Ramos (cell line): ENCODE measurements around the gene VSIR.

Experiments
- in situ Hi-C: fragments of 300-500 bp; cut with MboI; formaldehyde crosslinking; loops from one replicate; pipeline ENCODE4 v1.14.3; 2022; ENCODE audit warnings: low sequenced_read_pairs; ENCODE audit not compliant: unreplicated experiment

VSIR gene

DNA sequence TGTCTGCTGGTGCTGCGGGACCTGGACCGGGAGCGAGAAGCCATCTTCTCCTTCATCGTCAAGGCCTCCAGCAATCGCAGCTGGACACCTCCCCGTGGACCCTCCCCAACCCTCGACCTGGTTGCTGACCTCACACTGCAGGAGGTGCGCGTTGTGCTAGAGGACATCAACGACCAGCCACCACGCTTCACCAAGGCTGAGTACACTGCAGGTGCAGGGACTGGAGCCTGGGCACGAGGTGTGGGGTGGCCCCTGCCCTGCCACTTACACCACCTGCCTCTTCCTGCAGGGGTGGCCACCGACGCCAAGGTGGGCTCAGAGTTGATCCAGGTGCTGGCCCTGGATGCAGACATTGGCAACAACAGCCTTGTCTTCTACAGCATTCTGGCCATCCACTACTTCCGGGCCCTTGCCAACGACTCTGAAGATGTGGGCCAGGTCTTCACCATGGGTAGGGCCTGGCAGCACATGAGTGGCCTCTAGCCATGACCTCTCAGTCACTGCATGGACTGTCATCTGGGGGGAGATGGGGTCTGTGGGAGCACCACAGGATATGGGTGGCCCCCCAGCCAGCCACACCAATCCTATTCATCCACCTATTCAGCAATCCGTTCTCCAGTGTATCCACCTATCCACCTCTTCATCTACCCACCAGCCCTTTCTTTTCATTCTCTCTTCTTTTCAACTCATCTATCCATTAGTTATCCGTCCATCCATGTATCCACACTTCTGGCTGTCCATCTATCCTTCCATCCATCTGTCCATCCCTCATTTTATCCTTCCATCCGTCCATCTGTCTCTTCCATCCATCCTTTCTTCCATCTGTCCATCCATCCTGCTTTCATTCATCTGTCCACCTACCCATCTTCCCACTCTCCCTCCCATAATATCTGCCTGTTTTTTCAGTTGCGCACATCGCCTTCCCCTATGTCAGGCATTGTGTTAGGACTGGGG, 34.5 kb upstream of the VSIR start:
- in situ Hi-C loops: no loop called here

DNA sequence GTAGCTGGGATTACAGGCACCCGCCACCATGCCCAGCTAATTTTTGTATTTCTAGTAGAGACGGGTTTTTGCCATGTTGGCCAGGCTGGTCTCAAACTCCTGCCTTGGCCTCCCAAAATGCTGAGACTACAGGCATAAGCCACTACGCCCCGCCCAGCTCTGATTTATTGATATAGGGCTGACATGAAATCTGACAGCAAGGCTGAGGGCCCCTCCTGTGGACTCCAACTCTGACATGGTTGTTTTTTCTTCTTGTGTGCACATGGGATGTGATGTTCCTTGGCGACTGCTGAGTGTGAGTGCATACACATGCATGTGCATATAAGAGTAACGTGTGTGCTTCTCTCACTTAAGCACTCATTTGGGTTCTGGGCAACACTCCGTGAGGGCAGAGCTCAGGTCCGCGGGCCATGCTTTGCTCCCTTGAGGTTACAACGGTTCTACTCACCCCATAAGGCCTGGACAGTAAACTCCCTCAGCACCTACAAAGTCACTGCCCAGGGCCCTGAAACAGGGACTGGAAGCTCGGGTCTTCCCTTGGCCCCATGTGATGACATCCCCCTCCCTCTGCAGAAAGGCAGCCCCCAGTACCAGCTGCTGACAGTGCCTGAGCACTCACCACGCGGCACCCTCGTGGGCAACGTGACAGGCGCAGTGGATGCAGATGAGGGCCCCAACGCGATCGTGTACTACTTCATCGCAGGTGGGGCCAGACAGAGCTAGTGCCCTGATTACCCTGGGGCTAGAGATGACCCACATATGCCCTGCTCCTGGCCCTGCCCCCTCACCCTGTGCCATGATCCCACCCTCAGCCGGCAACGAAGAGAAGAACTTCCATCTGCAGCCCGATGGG, 33.6 kb upstream of the VSIR start:
- in situ Hi-C loops: no loop called here

DNA sequence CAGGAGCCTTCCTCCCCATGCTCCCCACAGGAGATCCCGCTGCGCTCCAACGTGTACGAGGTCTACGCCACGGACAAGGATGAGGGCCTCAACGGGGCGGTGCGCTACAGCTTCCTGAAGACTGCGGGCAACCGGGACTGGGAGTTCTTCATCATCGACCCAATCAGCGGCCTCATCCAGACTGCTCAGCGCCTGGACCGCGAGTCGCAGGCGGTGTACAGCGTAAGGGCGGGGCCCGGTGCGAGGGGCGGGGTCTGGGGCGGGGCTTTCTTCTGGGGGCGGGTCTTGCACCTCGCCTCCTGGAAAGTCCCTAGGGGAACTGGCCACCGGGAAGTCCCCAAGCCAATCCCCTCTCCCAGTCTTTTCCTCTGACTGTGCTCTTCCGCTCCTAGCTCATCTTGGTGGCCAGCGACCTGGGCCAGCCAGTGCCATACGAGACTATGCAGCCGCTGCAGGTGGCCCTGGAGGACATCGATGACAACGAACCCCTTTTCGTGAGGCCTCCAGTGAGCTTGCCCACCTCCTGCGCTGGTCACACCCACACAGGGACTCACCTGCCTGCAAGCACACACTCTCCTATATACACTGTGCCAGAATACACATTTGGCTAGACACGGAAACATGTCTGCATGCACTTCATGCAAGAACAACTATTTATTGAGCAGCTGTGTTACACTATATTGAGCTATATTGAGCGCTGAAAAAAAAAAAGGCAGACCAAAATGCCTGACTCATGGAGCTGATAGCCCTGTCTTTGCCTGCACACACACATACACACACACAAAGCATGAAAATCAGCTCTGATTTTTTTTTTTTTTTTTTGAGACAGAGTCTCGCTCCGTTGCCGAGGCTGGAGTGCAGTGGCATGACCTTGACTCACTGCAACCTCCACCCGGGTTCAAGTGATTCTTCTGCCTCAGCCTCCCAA, 32.7 kb upstream of the VSIR start:
- in situ Hi-C loops: no loop called here

DNA sequence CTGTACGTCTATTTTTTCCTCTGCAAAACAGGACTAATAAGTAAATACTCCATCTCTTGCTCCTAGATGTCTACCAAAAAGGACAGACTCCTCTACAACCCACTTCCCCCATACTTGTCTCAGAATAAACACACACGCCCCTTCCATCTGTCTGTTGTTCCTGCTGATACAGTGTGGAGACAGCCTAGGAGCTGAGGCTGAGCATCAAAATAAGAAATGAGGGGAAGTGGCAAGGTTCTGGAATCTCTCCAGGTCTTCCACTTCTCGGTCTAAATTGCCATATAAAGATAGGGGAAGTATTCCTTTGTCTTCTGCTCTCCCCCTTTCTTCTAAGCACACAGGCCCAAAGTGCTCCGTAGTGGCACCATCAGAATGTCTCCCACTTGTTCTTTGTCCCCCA, 30.8 kb upstream of the VSIR start:
- in situ Hi-C loops: no loop called here

DNA sequence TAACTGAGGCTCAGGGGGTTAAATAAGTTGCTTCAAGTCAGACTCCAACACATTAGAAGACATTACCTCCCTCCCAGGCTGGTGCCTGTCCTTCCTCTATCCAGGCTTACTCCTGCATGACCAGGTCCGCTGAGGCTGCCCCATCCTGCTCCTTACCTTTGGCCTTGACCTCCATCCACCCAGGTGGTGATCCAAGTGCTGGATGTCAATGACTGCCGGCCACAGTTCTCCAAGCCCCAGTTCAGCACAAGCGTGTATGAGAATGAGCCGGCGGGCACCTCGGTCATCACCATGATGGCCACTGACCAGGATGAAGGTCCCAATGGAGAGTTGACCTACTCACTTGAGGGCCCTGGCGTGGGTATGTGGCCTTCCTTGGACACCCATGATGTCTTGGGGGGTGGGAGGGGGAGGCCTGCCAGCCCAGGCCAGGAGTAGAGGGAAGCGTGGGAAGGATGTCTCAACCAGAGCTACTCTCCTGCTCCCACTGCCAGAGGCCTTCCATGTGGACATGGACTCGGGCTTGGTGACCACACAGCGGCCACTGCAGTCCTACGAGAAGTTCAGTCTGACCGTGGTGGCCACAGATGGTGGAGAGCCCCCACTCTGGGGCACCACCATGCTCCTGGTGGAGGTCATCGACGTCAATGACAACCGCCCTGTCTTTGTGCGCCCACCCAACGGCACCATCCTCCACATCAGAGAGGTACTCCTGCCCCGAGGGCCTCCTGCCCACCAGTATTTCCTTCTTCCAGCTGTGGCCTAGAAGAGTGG, 29.6 kb upstream of the VSIR start:
- in situ Hi-C loops: no loop called here

DNA sequence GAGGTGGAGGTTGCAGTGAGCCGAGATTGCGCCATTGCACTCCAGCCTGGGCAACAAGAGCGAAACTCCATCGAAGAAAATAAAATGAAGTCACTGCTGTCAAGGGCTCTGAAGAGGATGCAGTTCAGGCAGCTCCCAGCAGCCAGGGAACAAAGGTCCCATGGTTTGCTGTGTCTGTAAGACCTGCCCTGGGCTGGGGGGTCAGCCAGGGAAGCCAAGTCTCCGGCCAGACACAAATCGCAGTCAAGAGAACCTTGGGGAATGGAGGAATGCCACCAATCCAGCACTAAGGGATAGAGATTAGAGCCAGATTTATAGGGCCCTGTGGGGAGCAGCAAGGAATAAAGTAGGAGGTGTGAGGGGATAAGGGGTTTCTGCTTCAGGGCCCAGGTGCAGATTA, 28.9 kb upstream of the VSIR start:
- in situ Hi-C loops: no loop called here

DNA sequence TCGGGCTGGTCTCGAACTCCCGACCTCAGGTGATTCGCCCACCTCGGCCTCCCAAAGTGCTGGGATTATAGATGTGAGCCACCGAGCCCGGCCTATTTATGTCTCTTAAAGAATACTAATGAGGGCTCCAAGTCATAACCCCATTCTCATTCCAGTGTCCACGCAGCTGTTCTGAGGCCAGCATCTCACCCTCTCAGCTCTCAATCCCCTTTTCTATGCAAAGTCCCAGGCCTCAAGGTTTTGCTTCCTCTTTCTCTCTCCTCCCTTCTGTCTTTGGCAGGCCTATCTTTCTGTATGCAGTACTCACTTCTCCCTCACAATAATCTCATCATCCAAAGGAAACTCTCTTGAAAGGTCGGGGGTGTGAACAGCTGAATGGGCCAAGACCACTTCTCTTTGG, 28.0 kb upstream of the VSIR start:
- in situ Hi-C loops: no loop called here

DNA sequence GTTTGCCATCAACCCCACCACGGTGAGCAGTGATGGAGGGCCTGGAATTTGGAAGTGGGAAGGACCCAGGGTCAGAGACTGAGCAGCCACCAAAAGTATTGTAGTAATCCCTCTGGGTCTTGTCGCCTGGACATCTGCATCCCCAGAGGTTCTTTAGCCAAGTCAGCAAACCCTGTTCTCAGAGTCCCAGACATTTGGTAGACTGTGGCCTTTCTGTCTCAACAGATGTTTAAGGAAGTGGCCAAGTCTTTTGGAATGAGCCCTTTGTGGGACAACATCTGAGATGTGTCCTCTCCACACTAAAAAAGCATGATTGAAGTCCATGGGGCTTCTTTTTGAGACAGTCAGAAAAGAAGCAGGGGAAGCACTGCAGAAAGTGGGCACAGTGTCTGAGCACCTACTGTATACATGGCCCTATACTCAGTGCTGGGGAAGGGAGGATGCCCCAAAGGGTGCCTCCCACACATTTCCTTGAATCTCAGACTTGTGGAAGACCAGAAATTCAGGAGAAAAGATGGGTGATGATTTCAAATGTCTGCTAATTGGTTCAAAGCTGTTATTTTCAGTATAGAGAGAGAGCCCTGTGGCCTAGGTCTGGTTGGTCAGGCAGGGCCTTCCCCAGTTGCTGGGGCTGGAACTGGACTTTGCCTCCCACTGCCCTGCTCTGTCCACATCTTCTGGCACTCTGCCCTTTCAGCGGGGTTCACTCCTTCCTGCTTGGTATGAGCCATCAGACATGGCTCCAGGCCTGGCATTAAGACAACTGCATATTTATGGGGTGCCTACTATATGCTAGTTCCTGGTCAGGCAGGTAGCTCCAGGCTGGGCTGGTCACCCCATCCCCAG, 26.5 kb upstream of the VSIR start:
- in situ Hi-C loops: no loop called here

DNA sequence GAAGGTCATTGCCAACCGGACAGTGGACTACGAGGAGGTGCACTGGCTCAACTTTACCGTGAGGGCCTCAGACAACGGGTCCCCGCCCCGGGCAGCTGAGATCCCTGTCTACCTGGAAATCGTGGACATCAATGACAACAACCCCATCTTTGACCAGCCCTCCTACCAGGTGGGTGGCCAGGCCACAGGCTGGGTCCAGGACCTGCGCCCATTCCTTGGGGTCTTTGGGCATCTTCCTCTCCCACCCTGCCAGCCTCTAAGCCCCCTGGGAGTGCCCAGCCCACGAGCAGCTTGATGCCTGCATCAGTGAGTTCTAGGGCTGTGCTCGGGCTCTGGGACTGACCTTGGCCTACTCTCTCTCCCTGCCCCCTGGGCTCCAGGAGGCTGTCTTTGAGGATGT, 25.8 kb upstream of the VSIR start:
- in situ Hi-C loops: no loop called here

DNA sequence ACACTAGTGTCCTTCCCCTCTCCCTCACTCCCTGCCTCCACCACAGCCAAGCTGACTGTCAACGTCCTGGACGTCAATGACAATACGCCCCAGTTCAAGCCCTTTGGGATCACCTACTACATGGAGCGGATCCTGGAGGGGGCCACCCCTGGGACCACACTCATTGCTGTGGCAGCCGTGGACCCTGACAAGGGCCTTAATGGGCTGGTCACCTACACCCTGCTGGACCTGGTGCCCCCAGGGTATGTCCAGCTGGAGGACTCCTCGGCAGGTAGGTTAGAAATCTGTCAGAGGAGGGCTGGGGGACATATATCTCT, 24.9 kb upstream of the VSIR start:
- in situ Hi-C loops: no loop called here

DNA sequence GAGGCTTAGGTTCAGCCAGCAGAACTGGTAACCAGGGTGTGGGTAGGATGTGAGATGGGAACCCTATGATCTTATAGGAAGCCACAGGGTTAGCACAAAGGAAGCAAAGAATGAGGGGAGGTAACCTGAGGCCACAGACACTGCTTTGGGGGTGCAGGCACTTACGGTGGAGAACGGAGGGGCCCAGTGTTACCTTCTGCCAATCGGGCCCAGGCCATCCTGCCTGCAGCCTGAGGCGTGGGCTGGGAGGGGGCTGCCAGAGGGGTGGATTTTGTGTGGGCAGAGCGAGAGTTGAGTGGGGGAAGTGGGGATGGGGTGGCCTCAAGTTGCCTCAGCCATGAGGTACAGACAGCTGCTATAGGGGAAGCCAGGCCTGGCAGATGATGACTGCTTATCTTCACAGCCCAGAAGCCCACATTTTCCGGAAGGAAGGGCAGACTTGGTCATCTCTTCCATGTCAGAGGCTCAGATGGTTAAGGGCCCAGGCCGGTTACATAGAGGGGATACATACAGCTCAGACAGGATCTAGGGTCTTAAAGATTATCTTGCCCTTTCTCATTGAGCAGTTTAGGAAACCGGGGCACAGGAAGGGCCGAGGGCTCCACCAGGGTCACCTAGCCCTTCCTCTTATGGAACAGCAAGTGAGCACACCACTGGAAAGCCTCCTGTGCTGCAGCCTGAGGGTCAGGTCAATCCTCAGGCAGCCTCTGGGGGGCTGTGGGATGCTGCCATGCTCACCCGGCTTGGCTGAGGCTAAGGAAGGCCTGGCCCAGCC, 24.4 kb upstream of the VSIR start:
- in situ Hi-C loops: no loop called here

DNA sequence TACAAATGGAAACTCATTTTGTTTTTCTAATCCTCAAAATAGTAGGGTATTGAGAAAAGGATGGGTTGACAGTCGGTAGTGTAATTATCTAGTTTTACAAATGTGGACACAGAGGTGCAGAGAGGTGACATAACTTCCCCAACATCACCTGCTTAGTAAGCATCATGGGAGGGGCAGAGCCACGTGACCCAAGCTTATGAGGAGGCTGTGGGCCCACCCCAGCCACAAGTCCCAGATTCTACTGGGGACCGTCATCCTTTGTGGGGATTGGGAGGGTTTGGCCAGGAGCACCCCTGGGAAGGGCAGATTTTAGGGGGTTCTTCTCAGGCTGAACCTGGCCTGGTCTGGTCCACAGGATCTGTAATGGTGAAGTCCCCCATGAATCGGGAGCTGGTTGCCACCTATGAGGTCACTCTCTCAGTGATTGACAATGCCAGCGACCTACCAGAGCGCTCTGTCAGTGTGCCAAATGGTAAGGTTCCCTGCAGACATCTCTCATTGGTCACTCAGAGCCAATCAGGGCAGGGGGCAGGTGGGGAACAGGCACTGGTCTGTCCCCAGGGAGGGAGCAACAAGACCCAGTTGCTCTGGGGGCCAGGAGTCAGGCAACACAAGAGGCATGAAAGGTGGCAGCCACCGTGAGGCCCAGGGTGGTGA, 23.6 kb upstream of the VSIR start:
- in situ Hi-C loops: no loop called here

DNA sequence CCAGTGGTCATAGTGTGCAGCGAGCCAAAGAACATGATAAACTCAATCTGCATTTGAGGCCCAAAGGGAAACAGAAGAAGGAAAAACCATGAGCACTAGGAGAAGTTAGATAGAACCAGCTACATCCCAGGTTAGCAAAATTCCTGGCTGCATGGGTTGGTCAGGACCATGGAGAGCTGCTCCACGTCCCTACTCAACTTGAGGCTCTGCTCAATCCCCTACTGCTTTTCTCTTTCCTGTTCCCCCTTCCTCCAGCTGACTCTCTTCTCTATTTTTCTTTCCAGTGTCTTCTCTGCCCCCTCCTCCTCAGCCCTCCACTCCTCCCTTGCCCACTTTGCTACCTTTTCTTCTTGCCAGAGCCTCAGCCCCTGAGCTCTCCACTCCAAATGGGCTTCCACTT, 21.9 kb upstream of the VSIR start:
- in situ Hi-C loops: no loop called here

DNA sequence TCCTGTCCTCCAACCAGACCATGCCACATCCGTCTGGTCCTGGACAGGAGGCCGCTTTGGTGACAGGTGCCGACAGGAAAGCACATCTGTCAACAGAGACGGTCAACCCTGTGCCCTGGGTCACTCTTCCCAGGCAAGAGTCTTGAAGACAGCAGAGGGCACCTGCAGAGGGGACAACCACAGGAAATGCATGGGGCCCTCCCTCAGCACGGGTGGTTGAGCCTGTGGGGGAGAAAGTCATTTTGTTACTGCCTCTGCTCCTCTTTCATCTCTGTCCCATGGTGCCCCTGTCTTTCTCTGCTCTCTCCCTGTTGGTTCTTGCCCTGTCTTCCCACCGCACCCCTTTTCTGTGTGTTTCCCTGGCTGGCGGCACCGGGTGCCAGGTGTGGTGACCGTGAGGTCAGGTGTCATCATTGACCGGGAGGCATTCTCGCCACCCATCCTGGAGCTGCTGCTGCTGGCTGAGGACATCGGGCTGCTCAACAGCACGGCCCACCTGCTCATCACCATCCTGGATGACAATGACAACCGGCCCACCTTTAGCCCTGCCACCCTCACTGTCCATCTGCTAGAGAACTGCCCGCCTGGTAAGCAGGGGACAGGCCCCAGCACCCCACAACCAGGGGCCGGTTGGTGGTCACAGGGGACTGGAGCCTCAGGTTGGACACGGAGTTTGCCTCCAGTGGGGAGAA, 17.6 kb upstream of the VSIR start:
- in situ Hi-C loops: no loop called here

DNA sequence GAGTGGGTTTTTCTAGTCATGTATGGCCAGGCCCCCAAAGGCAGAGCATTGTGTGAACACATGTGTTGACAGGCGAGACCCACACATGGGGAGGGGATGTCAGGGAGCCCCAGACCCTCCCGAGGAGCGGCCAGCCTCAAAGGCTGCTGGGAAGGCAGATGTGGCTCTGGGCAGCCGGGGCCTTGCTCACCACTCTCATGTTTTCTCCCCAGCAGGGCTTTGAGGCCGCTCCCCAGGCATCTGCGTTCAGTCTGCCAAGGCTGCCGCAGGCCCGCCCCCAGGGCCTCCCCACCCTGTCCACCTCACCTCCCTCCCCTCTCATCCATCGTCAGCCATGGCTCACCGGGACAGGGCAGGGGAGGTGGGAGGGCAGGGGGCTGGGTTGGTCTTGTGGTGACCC, 16.6 kb upstream of the VSIR start:
- in situ Hi-C loops: no loop called here

DNA sequence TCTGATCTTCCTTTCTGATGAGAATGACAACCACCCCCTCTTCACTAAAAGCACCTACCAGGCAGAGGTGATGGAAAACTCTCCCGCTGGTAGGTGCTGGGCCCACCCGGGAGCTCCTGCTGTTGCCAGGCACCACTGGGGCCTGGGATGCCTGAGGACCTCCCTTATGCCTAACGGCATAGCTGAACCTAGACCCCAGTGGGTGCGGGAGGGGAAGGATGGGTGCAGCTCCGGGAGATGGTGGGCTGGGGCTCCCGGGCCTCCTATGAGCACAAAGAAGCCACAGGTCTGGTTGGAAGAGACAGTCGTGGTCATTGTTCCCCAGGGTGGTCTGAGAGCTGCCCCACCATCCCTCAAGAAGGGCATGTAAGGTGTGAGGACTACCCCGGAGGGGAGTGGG, 15.6 kb upstream of the VSIR start:
- in situ Hi-C loops: no loop called here

DNA sequence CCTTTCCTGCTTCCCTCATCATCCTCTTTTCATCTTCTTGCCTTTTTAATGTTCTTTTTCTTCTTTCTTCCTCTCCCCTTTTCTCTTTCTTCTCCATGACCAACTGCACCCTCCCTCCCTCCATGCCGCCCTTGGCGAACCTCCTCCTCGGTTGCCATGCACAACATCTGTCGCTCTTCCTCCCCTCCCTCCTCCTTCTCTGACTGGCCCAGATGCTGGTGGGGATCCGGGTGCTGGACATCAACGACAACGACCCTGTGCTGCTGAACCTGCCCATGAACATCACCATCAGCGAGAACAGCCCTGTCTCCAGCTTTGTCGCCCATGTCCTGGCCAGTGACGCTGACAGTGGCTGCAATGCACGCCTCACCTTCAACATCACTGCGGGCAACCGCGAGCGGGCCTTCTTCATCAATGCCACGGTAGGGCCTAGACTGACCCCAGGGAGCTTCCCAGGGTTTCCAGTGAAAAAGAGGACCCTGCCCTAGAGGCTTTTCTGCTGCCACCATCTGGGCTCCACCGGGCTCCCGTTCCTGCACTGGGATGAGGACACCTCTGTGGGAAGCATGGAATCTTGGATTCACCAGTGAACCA, 11.5 kb upstream of the VSIR start:
- in situ Hi-C loops: no loop called here
